ENCODE data around the gene HECTD2. TPM values are rescaled to one million over a fixed set of nuclear protein-coding genes. Genes with fewer than 3 reads are reported as not detected.
A peak's percentile ranks its signal among the peaks of the same experiment; 100 is the strongest.
"Not testable (repeated sequence)": the region's sequence is repeated elsewhere in the genome, so short reads cannot be mapped to it uniquely, and the experiment has no call there.

The HECTD2 gene
- total and polyA plus RNA-seq, 4 donors: 19.9 to 49.2 (median 29.1) TPM

DNA sequence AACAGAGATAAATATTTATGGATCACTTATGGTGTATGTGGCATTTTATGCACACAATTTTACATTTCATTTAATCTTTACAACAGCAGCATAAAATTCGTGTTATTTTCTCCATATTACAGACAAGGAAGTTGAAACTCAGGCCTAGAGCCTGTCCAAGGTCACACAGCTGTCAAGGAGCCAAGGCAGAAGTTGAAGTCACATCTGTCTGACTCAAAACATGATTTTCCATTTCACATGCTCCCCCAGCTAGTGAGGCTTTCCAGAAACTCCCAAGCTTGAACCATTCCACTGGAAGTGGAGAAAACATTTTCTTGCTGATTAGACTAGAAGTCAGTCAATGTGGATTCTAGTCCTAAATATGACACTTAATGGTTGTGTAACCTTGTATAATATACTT is 110.5 kb downstream of the HECTD2 start:
- no peaks in the 10 kb centered on the region for H3K4me1 ChIP-seq (ENCODE audit: control insufficient read depth, insufficient read depth, low read length)
- H3K27me3 ChIP-seq (ENCODE audit: control insufficient read depth, insufficient read depth, low read length): no peaks in the 10 kb centered on the region
- H3K27ac ChIP-seq (ENCODE audit: low read depth, low read length): no peak overlapping the region
- DNase-seq (ENCODE audit: low read depth in 4 of 6, low spot score in 6 of 6): no peak
- no peaks in the 10 kb centered on the region for H3K9me3 ChIP-seq (ENCODE audit: control insufficient read depth, insufficient read depth, low read length)
- WGBS (ENCODE audit: insufficient coverage): 86% methylated on average over 1 of the region's 1 CpG
- no peaks in the 10 kb centered on the region for H3K36me3 ChIP-seq (ENCODE audit: control insufficient read depth, insufficient read depth, low read length)
- no peak overlapping the region for H3K4me3 ChIP-seq (ENCODE audit: low read depth, low read length)

DNA sequence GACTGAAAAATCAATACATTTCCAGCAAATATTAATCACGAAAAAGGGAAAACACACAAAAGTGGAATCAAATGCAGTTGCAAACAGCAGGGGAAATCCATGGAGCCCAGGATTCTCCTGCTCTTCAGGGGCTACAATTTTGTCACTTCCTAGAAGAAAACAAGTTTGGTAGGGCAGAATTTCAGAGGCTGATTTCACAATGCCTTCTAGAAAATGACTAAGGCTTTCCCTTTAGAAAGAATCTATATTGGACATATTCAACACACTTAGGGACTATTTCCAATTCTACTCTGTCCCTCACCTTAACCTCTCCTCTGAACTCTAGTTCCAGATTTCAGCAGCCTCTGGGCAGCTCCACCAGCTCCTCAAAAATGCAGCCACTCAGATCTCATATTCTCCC is 111.3 kb downstream of the HECTD2 start:
- no peaks in the 10 kb centered on the region for H3K9me3 ChIP-seq (ENCODE audit: control insufficient read depth, insufficient read depth, low read length)
- no peak for DNase-seq (ENCODE audit: low read depth in 4 of 6, low spot score in 6 of 6)
- H3K36me3 ChIP-seq (ENCODE audit: control insufficient read depth, insufficient read depth, low read length): no peaks in the 10 kb centered on the region
- no peak overlapping the region for H3K27ac ChIP-seq (ENCODE audit: low read depth, low read length)
- H3K4me1 ChIP-seq (ENCODE audit: control insufficient read depth, insufficient read depth, low read length): no peaks in the 10 kb centered on the region
- WGBS (ENCODE audit: insufficient coverage): no CpG with 5 or more reads among the region's 1 CpG
- no peaks in the 10 kb centered on the region for H3K27me3 ChIP-seq (ENCODE audit: control insufficient read depth, insufficient read depth, low read length)
- no peak overlapping the region for H3K4me3 ChIP-seq (ENCODE audit: low read depth, low read length)

DNA sequence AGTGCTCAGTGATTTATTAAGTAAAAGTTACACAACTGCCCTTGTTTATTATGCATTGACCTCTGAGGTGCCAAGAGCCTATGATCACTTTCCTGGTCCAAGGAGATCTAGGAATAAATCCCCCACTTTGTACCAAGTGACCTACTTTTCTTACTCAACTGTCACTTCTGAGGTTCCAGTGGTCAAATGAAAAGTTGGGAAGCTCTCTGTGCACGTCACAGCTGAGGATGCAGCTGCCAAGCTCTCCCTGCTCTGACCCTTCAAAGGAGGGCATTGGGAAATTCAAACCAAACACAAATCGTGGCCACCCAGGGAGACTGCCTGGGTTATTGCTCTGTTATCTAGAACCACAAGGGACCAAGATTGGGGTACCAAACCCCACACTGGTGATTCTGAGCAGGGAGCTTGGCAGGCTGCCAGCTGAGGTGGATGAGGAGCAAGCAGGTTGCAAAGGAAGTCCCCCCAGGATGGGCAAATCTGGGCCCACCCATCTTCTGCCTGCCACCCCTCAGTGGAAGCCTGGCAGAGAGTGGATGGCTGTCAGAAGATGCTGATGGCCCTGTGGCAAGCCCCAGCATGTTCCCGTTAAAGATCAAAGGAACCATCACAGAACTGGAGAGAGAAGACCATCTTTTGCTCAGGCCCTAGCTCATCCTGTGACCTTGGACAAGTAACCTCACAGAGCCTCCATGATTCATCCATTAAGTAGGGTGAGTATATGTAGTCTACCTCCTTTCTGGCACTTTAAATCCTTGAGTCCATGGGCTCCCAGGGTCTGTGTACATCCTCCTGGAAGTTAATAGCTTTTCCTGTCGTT is 116.0 kb downstream of the HECTD2 start:
- no peaks in the 10 kb centered on the region for H3K36me3 ChIP-seq (ENCODE audit: control insufficient read depth, insufficient read depth, low read length)
- no peaks in the 10 kb centered on the region for H3K9me3 ChIP-seq (ENCODE audit: control insufficient read depth, insufficient read depth, low read length)
- no peak overlapping the region for H3K4me3 ChIP-seq (ENCODE audit: low read depth, low read length)
- 84% methylated on average over 3 of the region's 4 CpGs for WGBS (ENCODE audit: insufficient coverage)
- H3K4me1 ChIP-seq (ENCODE audit: control insufficient read depth, insufficient read depth, low read length): no peaks in the 10 kb centered on the region
- no peak for DNase-seq (ENCODE audit: low read depth in 4 of 6, low spot score in 6 of 6)
- no peaks in the 10 kb centered on the region for H3K27me3 ChIP-seq (ENCODE audit: control insufficient read depth, insufficient read depth, low read length)
- H3K27ac ChIP-seq (ENCODE audit: low read depth, low read length): no peak overlapping the region

GRCh38 chr10:91528080-91528479 is 117.9 kb downstream of the HECTD2 start:
- Histone ChIP-seq H3K27me3 (ENCODE audit: control insufficient read depth, insufficient read depth, low read length) (no peaks in the 10 kb centered on the region), H3K9me3 (ENCODE audit: control insufficient read depth, insufficient read depth, low read length) (no peaks in the 10 kb centered on the region), H3K4me3 (ENCODE audit: low read depth, low read length) (no peak overlapping the region), H3K36me3 (ENCODE audit: control insufficient read depth, insufficient read depth, low read length) (no peaks in the 10 kb centered on the region), H3K4me1 (ENCODE audit: control insufficient read depth, insufficient read depth, low read length) (no peaks in the 10 kb centered on the region), H3K27ac (ENCODE audit: low read depth, low read length) (no peak overlapping the region)
- DNase-seq (ENCODE audit: low read depth in 4 of 6, low spot score in 6 of 6): no peak
- WGBS (ENCODE audit: insufficient coverage): 47% methylated on average over 4 of the region's 4 CpGs

DNA sequence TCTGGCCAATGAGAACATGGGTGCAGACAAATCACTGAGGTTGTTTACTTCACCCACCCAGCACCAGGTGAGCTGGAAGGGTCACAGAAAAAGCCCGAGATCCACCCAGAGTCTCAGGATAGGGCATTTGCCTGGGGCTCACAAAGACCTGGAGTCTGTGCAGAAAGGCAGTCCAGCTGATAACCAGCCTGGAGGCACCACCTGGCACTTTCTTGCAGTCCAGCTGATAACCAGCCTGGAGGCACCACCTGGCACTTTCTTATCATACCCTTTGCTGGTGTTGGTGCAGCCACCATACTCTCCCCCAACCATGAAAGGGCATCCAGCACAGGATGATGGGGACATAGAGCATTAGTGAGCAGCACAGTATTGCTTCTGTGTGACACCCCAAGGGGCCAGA is 118.6 kb downstream of the HECTD2 start:
- Histone ChIP-seq H3K36me3 (ENCODE audit: control insufficient read depth, insufficient read depth, low read length) (no peaks in the 10 kb centered on the region), H3K27me3 (ENCODE audit: control insufficient read depth, insufficient read depth, low read length) (no peaks in the 10 kb centered on the region), H3K4me1 (ENCODE audit: control insufficient read depth, insufficient read depth, low read length) (no peaks in the 10 kb centered on the region), H3K27ac (ENCODE audit: low read depth, low read length) (no peak overlapping the region), H3K9me3 (ENCODE audit: control insufficient read depth, insufficient read depth, low read length) (no peaks in the 10 kb centered on the region), H3K4me3 (ENCODE audit: low read depth, low read length) (no peak overlapping the region)
- WGBS (ENCODE audit: insufficient coverage): 88% methylated on average over 1 of the region's 1 CpG
- DNase-seq (ENCODE audit: low read depth in 4 of 6, low spot score in 6 of 6): no peak

GRCh38 chr10:91534789-91535188 is 124.6 kb downstream of the HECTD2 start:
- not testable (repeated sequence) for H3K27me3 ChIP-seq (ENCODE audit: control insufficient read depth, insufficient read depth, low read length); H3K36me3 ChIP-seq (ENCODE audit: control insufficient read depth, insufficient read depth, low read length); H3K9me3 ChIP-seq (ENCODE audit: control insufficient read depth, insufficient read depth, low read length); H3K4me1 ChIP-seq (ENCODE audit: control insufficient read depth, insufficient read depth, low read length); DNase-seq (ENCODE audit: low read depth in 4 of 6, low spot score in 6 of 6); H3K27ac ChIP-seq (ENCODE audit: low read depth, low read length); H3K4me3 ChIP-seq (ENCODE audit: low read depth, low read length)
- no CpG with 5 or more reads among the region's 1 CpG for WGBS (ENCODE audit: insufficient coverage)

DNA sequence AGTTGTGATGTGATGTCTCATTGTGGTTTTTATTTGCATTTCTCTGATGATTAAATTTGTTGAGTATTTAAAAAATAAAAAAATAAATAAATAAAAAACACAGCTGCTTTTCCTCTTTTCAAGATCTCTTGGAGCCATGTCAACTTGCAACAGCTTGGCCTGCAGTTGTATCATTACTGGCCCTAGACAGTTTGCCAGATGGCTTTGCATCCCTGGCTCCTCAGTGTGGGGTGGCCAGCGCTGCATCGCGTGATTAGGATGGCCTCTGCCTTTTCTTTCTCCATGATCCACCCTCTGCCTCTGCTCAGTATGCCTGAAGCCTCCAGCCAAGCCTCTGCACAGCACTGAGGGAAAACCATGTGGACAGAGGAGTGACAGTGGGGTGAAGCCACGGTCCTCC is 126.0 kb downstream of the HECTD2 start:
- H3K9me3 ChIP-seq (ENCODE audit: control insufficient read depth, insufficient read depth, low read length): no peaks in the 10 kb centered on the region
- H3K27ac ChIP-seq (ENCODE audit: low read depth, low read length): no peak overlapping the region
- no peaks in the 10 kb centered on the region for H3K27me3 ChIP-seq (ENCODE audit: control insufficient read depth, insufficient read depth, low read length)
- H3K36me3 ChIP-seq (ENCODE audit: control insufficient read depth, insufficient read depth, low read length): no peaks in the 10 kb centered on the region
- peak in 2 of 6 donors; percentile 11 to 40 for DNase-seq (ENCODE audit: low read depth in 4 of 6, low spot score in 6 of 6)
- 50% methylated on average over 2 of the region's 4 CpGs for WGBS (ENCODE audit: insufficient coverage)
- no peaks in the 10 kb centered on the region for H3K4me1 ChIP-seq (ENCODE audit: control insufficient read depth, insufficient read depth, low read length)
- no peak overlapping the region for H3K4me3 ChIP-seq (ENCODE audit: low read depth, low read length)

GRCh38 chr10:91536733-91537132 is 126.6 kb downstream of the HECTD2 start:
- WGBS (ENCODE audit: insufficient coverage): 82% methylated on average over 2 of the region's 2 CpGs
- no peak for DNase-seq (ENCODE audit: low read depth in 4 of 6, low spot score in 6 of 6)
- H3K36me3 ChIP-seq (ENCODE audit: control insufficient read depth, insufficient read depth, low read length): no peaks in the 10 kb centered on the region
- no peaks in the 10 kb centered on the region for H3K9me3 ChIP-seq (ENCODE audit: control insufficient read depth, insufficient read depth, low read length)
- no peaks in the 10 kb centered on the region for H3K27me3 ChIP-seq (ENCODE audit: control insufficient read depth, insufficient read depth, low read length)
- H3K4me1 ChIP-seq (ENCODE audit: control insufficient read depth, insufficient read depth, low read length): no peaks in the 10 kb centered on the region
- no peak overlapping the region for H3K4me3 ChIP-seq (ENCODE audit: low read depth, low read length)
- no peak overlapping the region for H3K27ac ChIP-seq (ENCODE audit: low read depth, low read length)

DNA sequence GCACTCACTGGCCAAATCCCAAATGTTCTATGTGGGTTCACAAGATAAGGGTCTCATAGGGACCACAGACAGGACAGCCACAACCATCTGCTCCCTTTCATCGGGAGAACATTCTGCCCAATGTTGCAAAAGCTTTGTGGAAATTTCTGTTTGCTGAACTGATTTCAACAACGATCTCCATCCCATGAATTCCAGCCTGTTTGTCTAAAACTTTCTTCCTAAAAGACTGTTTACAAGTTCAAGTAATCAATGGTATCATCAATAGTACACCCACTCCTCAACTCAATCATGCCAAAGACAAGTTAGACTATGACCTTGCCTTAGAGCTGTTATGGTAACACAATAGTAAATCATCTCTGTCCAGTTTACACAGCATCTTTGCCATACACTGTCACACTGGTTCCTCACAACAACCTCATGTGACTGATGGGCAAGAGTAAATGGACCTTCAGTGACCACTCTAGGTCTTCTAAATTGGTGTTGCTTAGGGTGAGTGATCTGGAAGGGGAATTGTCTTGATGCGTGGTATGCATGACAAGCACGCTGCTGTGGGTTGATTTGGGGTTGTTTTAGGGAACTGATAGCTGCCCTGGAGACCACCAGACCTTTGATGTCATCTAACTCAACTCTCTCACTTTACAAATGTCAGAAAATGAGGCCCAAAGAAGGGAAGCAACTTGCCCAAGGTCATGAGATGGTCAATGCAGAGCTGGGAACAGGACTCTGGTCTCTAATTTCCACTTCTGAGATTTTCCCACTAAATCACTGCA is 127.7 kb downstream of the HECTD2 start:
- no peaks in the 10 kb centered on the region for H3K27me3 ChIP-seq (ENCODE audit: control insufficient read depth, insufficient read depth, low read length)
- H3K27ac ChIP-seq (ENCODE audit: low read depth, low read length): no peak overlapping the region
- H3K4me3 ChIP-seq (ENCODE audit: low read depth, low read length): no peak overlapping the region
- no peaks in the 10 kb centered on the region for H3K36me3 ChIP-seq (ENCODE audit: control insufficient read depth, insufficient read depth, low read length)
- H3K9me3 ChIP-seq (ENCODE audit: control insufficient read depth, insufficient read depth, low read length): no peaks in the 10 kb centered on the region
- DNase-seq (ENCODE audit: low read depth in 4 of 6, low spot score in 6 of 6): no peak
- H3K4me1 ChIP-seq (ENCODE audit: control insufficient read depth, insufficient read depth, low read length): peaks cover 5% of the 10 kb centered on the region
- WGBS (ENCODE audit: insufficient coverage): 84% methylated on average over 2 of the region's 4 CpGs

DNA sequence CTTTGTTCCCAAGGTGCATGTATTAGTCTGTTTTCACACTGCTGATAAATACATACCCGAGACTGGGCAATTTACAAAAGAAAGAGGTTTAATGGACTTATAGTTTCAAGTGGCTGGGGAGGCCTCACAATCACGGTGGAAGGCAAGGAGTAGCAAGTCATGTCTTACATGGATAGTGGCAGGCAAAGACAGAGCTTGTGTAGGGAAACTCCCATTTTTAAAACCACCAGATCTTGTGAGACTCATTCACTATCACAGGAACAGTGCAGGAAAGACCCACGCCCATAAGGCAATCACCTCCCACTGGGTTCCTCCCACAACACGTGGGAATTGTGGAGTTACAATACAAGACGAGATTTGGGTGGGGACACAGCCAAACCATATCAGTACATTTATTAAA is 129.8 kb downstream of the HECTD2 start:
- H3K4me1 ChIP-seq (ENCODE audit: control insufficient read depth, insufficient read depth, low read length): peaks cover 5% of the 10 kb centered on the region
- H3K27me3 ChIP-seq (ENCODE audit: control insufficient read depth, insufficient read depth, low read length): no peaks in the 10 kb centered on the region
- H3K9me3 ChIP-seq (ENCODE audit: control insufficient read depth, insufficient read depth, low read length): no peaks in the 10 kb centered on the region
- H3K27ac ChIP-seq (ENCODE audit: low read depth, low read length): no peak overlapping the region
- DNase-seq (ENCODE audit: low read depth in 4 of 6, low spot score in 6 of 6): no peak
- H3K4me3 ChIP-seq (ENCODE audit: low read depth, low read length): no peak overlapping the region
- H3K36me3 ChIP-seq (ENCODE audit: control insufficient read depth, insufficient read depth, low read length): no peaks in the 10 kb centered on the region
- 83% methylated on average over 2 of the region's 5 CpGs for WGBS (ENCODE audit: insufficient coverage)

Measured in spinal cord (tissue), 10 donors.